GM03348 (cell line): ENCODE results near the gene USP25.

Source experiments
- DNase-seq: peaks from one replicate; pipeline ENCODE4 v3.0.0; 2012; ENCODE audit warnings: low spot score

The USP25 gene

DNA sequence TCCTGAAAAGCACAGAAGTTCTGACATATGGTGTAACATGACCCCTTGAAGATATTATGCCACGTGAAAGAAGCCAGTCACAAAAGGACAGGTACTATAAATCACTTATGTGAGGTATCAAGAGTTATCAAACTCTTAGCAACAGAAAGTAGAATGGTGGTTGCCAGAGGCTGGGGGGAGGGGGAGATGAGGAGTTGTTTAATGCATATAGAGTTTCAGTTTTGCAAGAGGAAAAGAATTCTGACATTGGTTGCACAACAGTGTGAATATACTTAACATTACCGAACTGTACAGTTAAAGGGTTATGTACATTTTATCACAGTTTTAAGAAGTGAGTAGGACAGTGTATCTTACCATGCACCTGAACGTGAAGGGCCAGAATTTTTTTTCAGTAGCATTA, 80.0 kb downstream of the USP25 start:
- DNase-seq = no peak

DNA sequence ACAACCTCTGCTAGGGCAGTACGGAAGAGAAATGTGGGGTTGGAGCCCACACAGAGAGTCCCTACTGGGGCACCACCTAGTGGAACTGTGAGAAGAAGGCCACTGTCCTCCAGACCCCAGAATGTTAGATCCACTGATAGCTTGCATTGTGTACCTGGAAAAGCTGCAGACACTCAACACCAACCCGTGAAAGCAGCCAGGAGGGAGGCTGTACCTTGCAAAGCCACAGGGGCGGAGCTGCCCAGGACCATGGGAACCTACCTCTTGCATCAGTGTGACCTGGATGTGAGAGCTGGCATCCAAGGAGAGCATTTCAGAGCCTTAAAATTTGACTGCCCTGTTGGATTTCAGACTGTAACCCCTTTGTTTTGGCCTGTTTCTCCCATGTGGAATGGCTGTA, 85.5 kb downstream of the USP25 start:
- DNase-seq = no peak

- DNase-seq = no peak
Measured at GRCh38 chr21:15820327-15820726, 90.5 kb downstream of the USP25 start.

DNA sequence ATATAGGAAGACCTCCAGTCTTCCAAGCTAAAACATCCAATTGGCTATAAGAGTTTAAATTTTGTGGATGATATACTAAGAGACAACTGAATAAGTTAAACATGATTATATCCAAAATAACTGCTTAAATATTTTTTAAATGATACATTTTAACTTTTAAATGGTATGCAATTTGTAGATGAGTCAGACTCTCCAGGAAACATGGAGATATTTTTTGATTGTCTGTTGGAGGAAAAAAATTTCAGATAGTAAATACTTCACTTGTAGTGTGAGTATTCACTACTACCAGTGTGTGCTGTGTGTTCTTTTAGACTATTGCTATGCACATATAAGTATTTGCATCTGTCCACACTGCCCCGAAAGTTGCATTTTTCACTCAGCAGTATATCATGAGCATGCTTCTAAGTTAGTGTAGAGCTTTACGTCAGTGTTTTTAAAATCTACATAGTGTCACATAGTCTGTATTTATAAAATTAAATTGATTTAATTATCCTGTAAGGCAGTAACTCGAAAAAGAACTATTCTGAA, 91.1 kb downstream of the USP25 start:
- DNase-seq = peak; percentile 12

DNA sequence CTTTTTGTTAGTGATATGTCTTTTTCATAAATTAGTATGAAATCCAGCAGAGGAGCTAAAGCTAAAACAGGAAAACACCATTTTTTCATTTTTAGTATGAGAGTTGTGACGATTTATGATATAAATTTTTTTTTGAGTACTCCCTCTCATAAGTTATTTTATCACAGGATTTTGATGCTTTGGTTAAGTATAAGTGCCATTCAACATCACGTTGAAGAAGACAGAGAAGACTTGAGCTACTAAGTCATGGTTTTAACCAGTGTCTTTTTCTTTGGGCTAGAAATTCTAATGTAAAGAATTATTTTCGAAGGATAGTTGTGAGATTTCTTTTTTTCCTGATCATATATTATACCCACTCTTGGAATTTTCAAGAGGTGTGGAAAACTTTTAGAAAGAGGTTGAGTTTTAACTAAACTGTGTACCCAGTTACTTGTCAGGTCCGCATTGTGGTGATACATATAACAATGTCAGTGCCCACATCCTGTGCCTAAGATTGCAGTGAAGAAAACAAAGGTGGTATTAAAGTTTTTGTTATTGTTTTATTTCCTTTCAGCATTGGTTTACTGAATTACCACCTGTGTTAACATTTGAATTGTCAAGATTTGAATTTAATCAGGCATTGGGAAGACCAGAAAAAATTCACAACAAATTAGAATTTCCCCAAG, 93.8 kb downstream of the USP25 start:
- DNase-seq = no peak

GRCh38 chr21:15825700-15826099, 95.9 kb downstream of the USP25 start:
- DNase-seq = no peak

GRCh38 chr21:15826147-15826780, 96.5 kb downstream of the USP25 start:
- peak; percentile 5 for DNase-seq

- DNase-seq = no peak
Measured at GRCh38 chr21:15826908-15827601, 97.3 kb downstream of the USP25 start.

GRCh38 chr21:15831497-15831896, 101.7 kb downstream of the USP25 start:
- no peak for DNase-seq

GRCh38 chr21:15837645-15838044, 107.9 kb downstream of the USP25 start:
- DNase-seq = peak; percentile 22

GRCh38 chr21:15839026-15839425, 109.2 kb downstream of the USP25 start:
- no peak for DNase-seq

- no peak for DNase-seq
Measured at GRCh38 chr21:15839601-15840000, 109.8 kb downstream of the USP25 start.

DNA sequence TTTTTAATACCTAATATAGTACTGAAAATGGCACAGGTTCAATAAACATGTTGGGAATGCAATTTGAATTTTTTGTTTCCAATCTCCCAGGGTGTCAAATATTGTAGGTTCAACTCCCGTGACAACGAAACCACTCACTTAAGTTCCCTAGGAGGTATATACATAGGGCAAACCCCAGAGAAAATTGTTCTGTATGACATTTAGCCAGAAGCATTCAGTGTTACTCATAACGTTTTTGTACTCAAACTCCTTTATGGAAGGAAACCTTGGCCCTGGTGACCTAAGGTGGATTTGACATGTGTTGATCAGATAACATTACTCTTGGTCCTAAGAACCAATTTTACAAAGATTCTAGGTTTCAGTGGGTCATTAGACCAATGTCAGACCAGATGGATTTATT, 110.6 kb downstream of the USP25 start:
- no peak for DNase-seq

- peak; percentile 33 for DNase-seq
Measured at GRCh38 chr21:15841856-15842564, 112.2 kb downstream of the USP25 start.

GRCh38 chr21:15842565-15842880, 112.7 kb downstream of the USP25 start:
- DNase-seq = no peak

DNA sequence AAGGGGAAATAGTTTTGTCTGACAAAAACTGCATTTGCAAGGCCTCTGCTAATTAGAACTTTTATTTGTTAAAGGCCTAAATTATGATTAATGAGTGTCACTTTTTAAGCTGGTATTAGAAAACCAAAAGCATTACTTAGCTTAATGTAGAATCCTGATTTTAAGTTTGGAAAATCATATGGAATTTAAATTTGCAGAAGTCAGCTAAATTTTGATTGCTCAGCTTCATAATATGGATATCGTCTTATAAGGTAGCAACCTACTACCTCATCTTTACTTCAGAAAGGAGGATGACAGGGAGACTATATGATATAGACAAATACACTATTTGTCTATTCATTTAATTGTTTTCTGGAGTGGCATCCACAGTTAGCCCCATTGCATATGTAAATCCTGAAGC, 114.0 kb downstream of the USP25 start:
- no peak for DNase-seq

GRCh38 chr21:15848634-15849560, 119.1 kb downstream of the USP25 start:
- no peak for DNase-seq

DNA sequence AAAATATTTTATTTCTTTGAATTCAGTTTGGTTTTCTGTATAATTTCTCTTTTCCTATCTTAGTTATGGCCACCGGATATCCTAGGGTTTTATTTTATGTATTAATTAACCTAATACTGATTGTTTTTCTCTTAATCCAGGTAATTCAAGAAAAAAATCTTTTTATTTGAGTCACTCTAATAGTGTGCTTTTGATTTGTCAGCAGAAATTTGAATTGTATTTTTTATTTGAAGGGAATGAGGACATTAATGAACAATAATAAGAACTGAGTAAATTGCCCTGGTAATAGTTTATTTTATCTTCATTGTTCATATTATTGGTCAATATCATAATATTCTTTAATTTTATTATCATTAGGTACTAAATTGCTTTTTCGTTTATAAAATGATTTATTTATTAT, 120.1 kb downstream of the USP25 start:
- no peak for DNase-seq

GRCh38 chr21:15850645-15851044, 120.9 kb downstream of the USP25 start:
- DNase-seq = peak; percentile 40

GRCh38 chr21:15852146-15852545, 122.4 kb downstream of the USP25 start:
- DNase-seq = no peak

GRCh38 chr21:15853126-15853525, 123.3 kb downstream of the USP25 start:
- DNase-seq = no peak

DNA sequence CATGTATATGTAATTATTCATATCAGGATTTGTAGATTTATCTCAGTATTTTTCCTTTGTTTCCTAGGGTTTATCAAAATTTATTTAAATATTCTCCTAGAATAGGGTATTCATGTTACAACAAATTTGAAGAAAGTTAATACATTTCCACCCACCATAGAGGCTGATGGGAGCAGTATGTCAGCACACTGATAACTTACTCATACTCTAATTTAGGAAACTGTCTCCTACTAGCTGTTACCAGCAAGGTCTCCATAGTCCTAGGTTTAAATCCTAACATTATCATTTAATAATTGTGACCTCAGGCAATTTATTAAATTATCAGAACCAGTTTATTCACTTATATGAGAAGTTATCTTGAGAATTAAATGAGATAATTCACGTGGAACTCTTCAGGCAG, 127.0 kb downstream of the USP25 start:
- DNase-seq = no peak
